Mesenchymal stem cell (in vitro differentiated cells and primary cell): ENCODE data around the gene MOG.
"Not testable (repeated sequence)": the region's sequence is repeated elsewhere in the genome, so short reads cannot be mapped to it uniquely, and the experiment has no call there.

Experiments
- DNase-seq: peaks from one replicate; pipeline ENCODE4 v3.0.0-alpha.2; 2013
- H2AFZ ChIP-seq: one replicate; pipeline ENCODE4 v1.6.1; 2013; ENCODE audit warnings: low read depth, mild to moderate bottlenecking, control low read depth, inconsistent platforms, low read length, moderate library complexity
- H2AK5ac ChIP-seq: 2 replicates; pipeline ENCODE4 v1.6.1; 2013; ENCODE audit warnings: low read length, moderate library complexity, mild to moderate bottlenecking, inconsistent platforms; ENCODE audit not compliant: severe bottlenecking
- H2BK120ac ChIP-seq: one replicate; pipeline ENCODE4 v1.6.1; 2013; ENCODE audit warnings: low read depth, mild to moderate bottlenecking, inconsistent platforms, low read length, moderate library complexity
- H2BK12ac ChIP-seq, 2 experiments: one replicate each; pipeline ENCODE4 v1.6.1; 2013; ENCODE audit warnings: inconsistent platforms in 2 of 2, low read length in 2 of 2, mild to moderate bottlenecking in 2 of 2, moderate library complexity in 2 of 2, control low read depth in 1 of 2
- H2BK15ac ChIP-seq: one replicate; pipeline ENCODE4 v1.6.1; 2013; ENCODE audit warnings: mild to moderate bottlenecking, low read depth, inconsistent platforms; ENCODE audit not compliant: poor library complexity, severe bottlenecking
- H2BK5ac ChIP-seq: 2 replicates; pipeline ENCODE4 v1.6.1; 2013; ENCODE audit warnings: low read depth, mild to moderate bottlenecking, low read length, control low read depth, inconsistent platforms; ENCODE audit not compliant: poor library complexity, severe bottlenecking
- H3K14ac ChIP-seq, 2 experiments: one replicate each; pipeline ENCODE4 v1.6.1; 2013; ENCODE audit warnings: inconsistent platforms in 2 of 2, low read length in 2 of 2, control low read depth in 1 of 2, mild to moderate bottlenecking in 1 of 2, moderate library complexity in 1 of 2
- H3K18ac ChIP-seq, 2 experiments: one replicate each; pipeline ENCODE4 v1.6.1; 2013; ENCODE audit warnings: inconsistent platforms in 2 of 2, low read length in 2 of 2, control low read depth in 1 of 2, low read depth in 1 of 2, mild to moderate bottlenecking in 1 of 2
- H3K23ac ChIP-seq, 2 experiments: one replicate each; pipeline ENCODE4 v1.6.1; 2013; ENCODE audit warnings: inconsistent platforms in 2 of 2, low read length in 2 of 2, mild to moderate bottlenecking in 2 of 2, moderate library complexity in 2 of 2, control low read depth in 1 of 2
- H3K27ac ChIP-seq: 2 replicates; pipeline ENCODE4 v1.5.1; 2013; ENCODE audit warnings: mild to moderate bottlenecking, moderate library complexity, low read length, control low read depth, inconsistent platforms; ENCODE audit not compliant: poor library complexity, severe bottlenecking
- H3K27me3 ChIP-seq, 2 experiments: 2 replicates each; pipeline versions ENCODE4 v1.6.1 to v1.7.0; 2013; ENCODE audit warnings: low read length in 2 of 2, mild to moderate bottlenecking in 2 of 2, moderate library complexity in 2 of 2, control low read depth in 1 of 2, inconsistent platforms in 1 of 2; ENCODE audit not compliant: control insufficient read depth in 1 of 2, insufficient read depth in 1 of 2
- H3K36me3 ChIP-seq, 2 experiments: 2 replicates each; pipeline versions ENCODE4 v1.6.1 to v1.7.0; 2013; ENCODE audit warnings: low read length in 2 of 2, control low read depth in 1 of 2, inconsistent platforms in 1 of 2, low read depth in 1 of 2, mild to moderate bottlenecking in 1 of 2; ENCODE audit not compliant: insufficient read depth in 2 of 2, control insufficient read depth in 1 of 2
- H3K4ac ChIP-seq, 2 experiments: one replicate each; pipeline ENCODE4 v1.6.1; 2013; ENCODE audit warnings: inconsistent platforms in 2 of 2, low read length in 2 of 2, mild to moderate bottlenecking in 2 of 2, moderate library complexity in 2 of 2, control low read depth in 1 of 2, low read depth in 1 of 2
- H3K4me1 ChIP-seq: 2 replicates; pipeline ENCODE4 v1.6.1; 2013; ENCODE audit warnings: low read depth, low read length, control low read depth; ENCODE audit not compliant: control insufficient read depth, insufficient read depth
- H3K4me2 ChIP-seq: 2 replicates; pipeline ENCODE4 v1.6.1; 2013; ENCODE audit warnings: low read length, mild to moderate bottlenecking, inconsistent platforms; ENCODE audit not compliant: poor library complexity, severe bottlenecking
- H3K4me3 ChIP-seq, 2 experiments: 2 replicates each; pipeline versions ENCODE4 v1.5.1 to v1.7.0; 2013; ENCODE audit warnings: low read length in 2 of 2, mild to moderate bottlenecking in 2 of 2, control low read depth in 1 of 2, low read depth in 1 of 2; ENCODE audit not compliant: insufficient read depth in 1 of 2
- H3K79me1 ChIP-seq: replicated peaks from 2 replicates; pipeline ENCODE4 v1.6.1; 2013; ENCODE audit warnings: mild to moderate bottlenecking, control low read depth, low read length, inconsistent platforms; ENCODE audit not compliant: poor library complexity, severe bottlenecking
- H3K9ac ChIP-seq: 2 replicates; pipeline ENCODE4 v1.7.0; 2013; ENCODE audit warnings: mild to moderate bottlenecking, low read length, moderate library complexity
- H3K9me3 ChIP-seq: 2 replicates; pipeline ENCODE4 v1.7.0; 2013; ENCODE audit warnings: mild to moderate bottlenecking, low read length; ENCODE audit not compliant: control insufficient read depth
- H4K8ac ChIP-seq: one replicate; pipeline ENCODE4 v1.6.1; 2013; ENCODE audit warnings: inconsistent platforms, mild to moderate bottlenecking, low read length, moderate library complexity
- H4K91ac ChIP-seq: one replicate; pipeline ENCODE4 v1.6.1; 2013; ENCODE audit warnings: mild to moderate bottlenecking, low read length, inconsistent platforms
- WGBS: methylation state at CpG from one replicate; pipeline ENCODE4 v1.1.7; 2013; ENCODE audit warnings: mixed read lengths; 5-methylcytosine and 5-hydroxymethylcytosine counted together

MOG gene

GRCh38 chr6:29656157-29656556 is 735 bp upstream of the MOG start:
- Histone ChIP-seq H3K23ac (no peak overlapping the region), H4K91ac (no peak overlapping the region), H2BK15ac (no peak overlapping the region)

GRCh38 chr6:29661071-29661470 is 4.2 kb downstream of the MOG start:
- Histone ChIP-seq H2BK5ac (no peak overlapping the region), H3K9ac (no peak overlapping the region), H4K91ac (no peak overlapping the region), H4K8ac (no peak overlapping the region), H3K79me1 (no peaks in the 10 kb centered on the region), H2AK5ac (no peak overlapping the region), H3K4me3 (no peak overlapping the region), H3K14ac (no peak overlapping the region), H2BK120ac (no peak overlapping the region), H2AFZ (no peak overlapping the region), H2BK12ac (no peak overlapping the region), H3K4me1 (no peaks in the 10 kb centered on the region), H2BK15ac (no peak overlapping the region), H3K18ac (no peak overlapping the region), H3K4me2 (no peak overlapping the region), H3K9me3 (no peaks in the 10 kb centered on the region), H3K4ac (no peak overlapping the region), H3K27ac (no peak overlapping the region), H3K23ac (no peak overlapping the region), H3K36me3 (no peaks in the 10 kb centered on the region), H3K27me3 (peaks cover 20 to 60% of the 10 kb centered on the region in 2 experiments)
- WGBS: 70% methylated on average over 2 of the region's 3 CpGs
- no peak for DNase-seq

More at GRCh38 chr6:29656157-29656556, 735 bp upstream of the MOG start:
- Histone ChIP-seq H3K9ac (no peak overlapping the region), H2AFZ (no peak overlapping the region), H2AK5ac (no peak overlapping the region), H3K4me1 (peaks cover 2% of the 10 kb centered on the region), H4K8ac (no peak overlapping the region), H3K36me3 (no peaks in the 10 kb centered on the region), H3K79me1 (no peaks in the 10 kb centered on the region), H3K27ac (no peak overlapping the region), H3K4me3 (no peak overlapping the region), H2BK120ac (no peak overlapping the region), H2BK12ac (no peak overlapping the region), H2BK5ac (no peak overlapping the region), H3K14ac (no peak overlapping the region), H3K27me3 (peaks cover 27 to 50% of the 10 kb centered on the region in 2 experiments), H3K4me2 (no peak overlapping the region), H3K4ac (no peak overlapping the region), H3K9me3 (no peaks in the 10 kb centered on the region), H3K18ac (no peak overlapping the region)
- DNase-seq: no peak
- WGBS: 55% methylated on average over 2 of the region's 2 CpGs

GRCh38 chr6:29661502-29662141 is 4.7 kb downstream of the MOG start:
- H3K27ac ChIP-seq, H3K4ac ChIP-seq, H2BK5ac ChIP-seq, H2BK12ac ChIP-seq, H3K14ac ChIP-seq, H3K4me3 ChIP-seq, H2AK5ac ChIP-seq, H3K4me2 ChIP-seq, DNase-seq, H2AFZ ChIP-seq, H2BK120ac ChIP-seq, H3K79me1 ChIP-seq, H3K9me3 ChIP-seq, H3K23ac ChIP-seq, H3K36me3 ChIP-seq, H3K4me1 ChIP-seq, H2BK15ac ChIP-seq, H3K18ac ChIP-seq, H3K9ac ChIP-seq, H4K8ac ChIP-seq, H4K91ac ChIP-seq: not testable (repeated sequence)
- H3K27me3 ChIP-seq: peaks cover 22 to 60% of the 10 kb centered on the region in 2 experiments
- 43% methylated on average over 13 of the region's 14 CpGs for WGBS

GRCh38 chr6:29663300-29664042 is 6.6 kb downstream of the MOG start:
- Histone ChIP-seq H3K4me2 (no peak overlapping the region), H2BK5ac (no peak overlapping the region), H2BK120ac (no peak overlapping the region), H3K4ac (no peak overlapping the region), H3K9ac (no peak overlapping the region), H4K91ac (no peak overlapping the region), H2BK12ac (no peak overlapping the region), H2AFZ (no peak overlapping the region), H3K27ac (no peak overlapping the region), H3K4me3 (no peak overlapping the region), H3K36me3 (no peaks in the 10 kb centered on the region), H3K27me3 (peaks cover 27 to 69% of the 10 kb centered on the region in 2 experiments), H3K14ac (no peak overlapping the region), H3K4me1 (no peaks in the 10 kb centered on the region), H2BK15ac (no peak overlapping the region), H3K9me3 (no peaks in the 10 kb centered on the region), H2AK5ac (no peak overlapping the region), H3K18ac (no peak overlapping the region), H3K23ac (no peak overlapping the region), H4K8ac (no peak overlapping the region), H3K79me1 (no peaks in the 10 kb centered on the region)
- 77% methylated on average over 3 of the region's 5 CpGs for WGBS
- DNase-seq: no peak
